Upper lobe of right lung (tissue), 1 donor: ENCODE measurements around the gene PIP5KL1. TPM values are rescaled to one million over a fixed set of nuclear protein-coding genes. Genes with fewer than 3 reads are reported as not detected.

ENCODE experiments used
- ATAC-seq: fragments of 200-7000 bp; cut with Tn5 transposase; one replicate; pipeline ENCODE4 v1.9.1; 2020; ENCODE audit warnings: mild to moderate bottlenecking, moderate library complexity
- DNase-seq: peaks from one replicate; pipeline ENCODE4 v3.0.0-alpha.2; 2020
- H3K27ac ChIP-seq: fragments of 200-600 bp; one replicate; pipeline ENCODE4 v1.8.0; 2022
- H3K27me3 ChIP-seq: fragments of 200-600 bp; one replicate; pipeline ENCODE4 v1.8.0; 2022; ENCODE audit warnings: mild to moderate bottlenecking
- H3K36me3 ChIP-seq: fragments of 200-600 bp; one replicate; pipeline ENCODE4 v1.8.0; 2022
- H3K4me1 ChIP-seq: fragments of 200-600 bp; one replicate; pipeline ENCODE4 v1.8.0; 2022
- H3K4me3 ChIP-seq: fragments of 200-600 bp; one replicate; pipeline ENCODE4 v1.8.0; 2022; ENCODE audit warnings: mild to moderate bottlenecking
- H3K9me3 ChIP-seq: fragments of 200-600 bp; one replicate; pipeline ENCODE4 v1.8.0; 2022
- CTCF ChIP-seq: fragments of 200-600 bp; IDR thresholded peaks from one replicate; pipeline ENCODE4 v1.8.0; 2022; ENCODE audit warnings: antibody characterized with exemption
- intact Hi-C: fragments of 100-400 bp; cut with DNase I; formaldehyde crosslinking; loops from one replicate; pipeline ENCODE4 v1.11.0; 2022
- total RNA-seq: library from RNA; stranded (reverse); fragmentation: NEBNext Ultra II Directional; extraction: Animal tissue kit (Norgen Biotek cat#: 25700); gene quantifications from one replicate; pipeline ENCODE4 v1.2.1, GENCODE V29; 2021
- donor health status: DM: no; HTN: yes; CAD: no; lungs with severe emphysema.

Gene PIP5KL1
- total RNA-seq, 1 donor from 2014 or later, result 3.5 TPM

- Histone ChIP-seq H3K27me3 (no peaks in the 10 kb centered on the region), H3K9me3 (no peaks in the 10 kb centered on the region), H3K4me3 (no peak overlapping the region), H3K4me1 (peaks cover 82% of the 10 kb centered on the region), H3K27ac (peak overlapping the region; percentile 28), H3K36me3 (no peaks in the 10 kb centered on the region)
- ATAC-seq (no peak), DNase-seq (no peak)
- intact Hi-C loops, result no loop called here
- TF ChIP-seq CTCF, result no peak
These were observed 40.1 kb upstream of the PIP5KL1 start for GRCh38 chr9:127970401-127971313.

- Histone ChIP-seq H3K36me3 (no peaks in the 10 kb centered on the region), H3K27me3 (no peaks in the 10 kb centered on the region), H3K9me3 (no peaks in the 10 kb centered on the region), H3K27ac (peak overlapping the region; percentile 28), H3K4me1 (peaks cover 80% of the 10 kb centered on the region), H3K4me3 (no peak overlapping the region)
- DNase-seq (no peak), ATAC-seq (no peak)
- TF ChIP-seq CTCF, result no peak
- intact Hi-C loops, result no loop called here
These were observed 38.3 kb upstream of the PIP5KL1 start for GRCh38 chr9:127968700-127969383.

GRCh38 chr9:127968042-127968441, 37.5 kb upstream of the PIP5KL1 start:
- H3K4me3 ChIP-seq, result no peak overlapping the region
- no peaks in the 10 kb centered on the region for H3K36me3 ChIP-seq
- no peak for TF ChIP-seq CTCF
- H3K4me1 ChIP-seq, result peaks cover 79% of the 10 kb centered on the region
- intact Hi-C loops, result no loop called here
- peak; percentile 20 for ATAC-seq
- no peaks in the 10 kb centered on the region for H3K9me3 ChIP-seq
- H3K27me3 ChIP-seq, result no peaks in the 10 kb centered on the region
- peak overlapping the region; percentile 28 for H3K27ac ChIP-seq
- no peak for DNase-seq

- H3K27me3 ChIP-seq, result no peaks in the 10 kb centered on the region
- DNase-seq, result no peak
- H3K36me3 ChIP-seq, result no peaks in the 10 kb centered on the region
- no peak for ATAC-seq
- H3K9me3 ChIP-seq, result no peaks in the 10 kb centered on the region
- no peak for TF ChIP-seq CTCF
- H3K4me1 ChIP-seq, result peaks cover 80% of the 10 kb centered on the region
- peak overlapping the region; percentile 83 for H3K27ac ChIP-seq
- intact Hi-C loops, result no loop called here
- no peak overlapping the region for H3K4me3 ChIP-seq
These were observed 36.7 kb upstream of the PIP5KL1 start for GRCh38 chr9:127967151-127967809.

GRCh38 chr9:127966416-127967150, 36.0 kb upstream of the PIP5KL1 start:
- Histone ChIP-seq H3K4me1 (peaks cover 73% of the 10 kb centered on the region), H3K27ac (peak overlapping the region; percentile 83), H3K4me3 (no peak overlapping the region), H3K9me3 (no peaks in the 10 kb centered on the region), H3K27me3 (no peaks in the 10 kb centered on the region), H3K36me3 (no peaks in the 10 kb centered on the region)
- no peak for TF ChIP-seq CTCF
- DNase-seq (no peak), ATAC-seq (peak; percentile 1)
- intact Hi-C loops, result no loop called here
